Measurements from ENCODE around the gene ABHD16A.

ABHD16A gene

DNA sequence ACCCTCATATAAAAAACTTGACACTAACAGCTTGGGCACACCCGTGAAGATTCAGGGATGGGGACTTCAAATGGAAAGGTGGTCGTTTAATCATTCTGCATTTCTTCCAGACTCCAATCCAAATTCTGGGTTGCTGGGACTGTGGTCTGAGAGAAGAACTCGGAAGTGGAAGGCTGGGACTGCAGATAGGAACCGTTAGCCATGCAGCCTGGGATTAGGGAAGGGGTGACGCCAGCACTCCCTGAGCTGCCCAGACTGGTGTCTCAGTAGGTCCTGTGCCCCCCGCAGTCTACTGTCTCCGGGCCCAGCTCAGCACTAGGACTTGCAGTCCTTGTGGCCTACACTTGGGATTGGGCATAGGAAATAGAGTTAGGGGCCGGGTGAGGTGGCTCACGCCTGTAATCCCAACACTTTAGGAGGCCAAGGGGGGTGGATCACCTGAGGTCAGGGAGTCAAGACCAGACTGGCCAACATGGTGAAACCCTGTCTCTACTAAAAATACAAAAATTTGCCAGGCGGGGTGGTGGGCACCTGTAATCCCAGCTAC is 33.7 kb upstream of the ABHD16A start:
- TF ChIP-seq, protein P1, sequence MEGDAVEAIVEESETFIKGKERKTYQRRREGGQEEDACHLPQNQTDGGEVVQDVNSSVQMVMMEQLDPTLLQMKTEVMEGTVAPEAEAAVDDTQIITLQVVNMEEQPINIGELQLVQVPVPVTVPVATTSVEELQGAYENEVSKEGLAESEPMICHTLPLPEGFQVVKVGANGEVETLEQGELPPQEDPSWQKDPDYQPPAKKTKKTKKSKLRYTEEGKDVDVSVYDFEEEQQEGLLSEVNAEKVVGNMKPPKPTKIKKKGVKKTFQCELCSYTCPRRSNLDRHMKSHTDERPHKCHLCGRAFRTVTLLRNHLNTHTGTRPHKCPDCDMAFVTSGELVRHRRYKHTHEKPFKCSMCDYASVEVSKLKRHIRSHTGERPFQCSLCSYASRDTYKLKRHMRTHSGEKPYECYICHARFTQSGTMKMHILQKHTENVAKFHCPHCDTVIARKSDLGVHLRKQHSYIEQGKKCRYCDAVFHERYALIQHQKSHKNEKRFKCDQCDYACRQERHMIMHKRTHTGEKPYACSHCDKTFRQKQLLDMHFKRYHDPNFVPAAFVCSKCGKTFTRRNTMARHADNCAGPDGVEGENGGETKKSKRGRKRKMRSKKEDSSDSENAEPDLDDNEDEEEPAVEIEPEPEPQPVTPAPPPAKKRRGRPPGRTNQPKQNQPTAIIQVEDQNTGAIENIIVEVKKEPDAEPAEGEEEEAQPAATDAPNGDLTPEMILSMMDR (IDR thresholded peaks at IDR 0.05; ENCODE audit: low read depth, low read length, missing control alignments): no peak
- no peak for DNase-seq (ENCODE audit: extremely low read depth, low read depth)
- peak overlapping the region; percentile 97 for H3K4me3 ChIP-seq (replicated peaks; ENCODE audit: low read depth, low read length)

DNA sequence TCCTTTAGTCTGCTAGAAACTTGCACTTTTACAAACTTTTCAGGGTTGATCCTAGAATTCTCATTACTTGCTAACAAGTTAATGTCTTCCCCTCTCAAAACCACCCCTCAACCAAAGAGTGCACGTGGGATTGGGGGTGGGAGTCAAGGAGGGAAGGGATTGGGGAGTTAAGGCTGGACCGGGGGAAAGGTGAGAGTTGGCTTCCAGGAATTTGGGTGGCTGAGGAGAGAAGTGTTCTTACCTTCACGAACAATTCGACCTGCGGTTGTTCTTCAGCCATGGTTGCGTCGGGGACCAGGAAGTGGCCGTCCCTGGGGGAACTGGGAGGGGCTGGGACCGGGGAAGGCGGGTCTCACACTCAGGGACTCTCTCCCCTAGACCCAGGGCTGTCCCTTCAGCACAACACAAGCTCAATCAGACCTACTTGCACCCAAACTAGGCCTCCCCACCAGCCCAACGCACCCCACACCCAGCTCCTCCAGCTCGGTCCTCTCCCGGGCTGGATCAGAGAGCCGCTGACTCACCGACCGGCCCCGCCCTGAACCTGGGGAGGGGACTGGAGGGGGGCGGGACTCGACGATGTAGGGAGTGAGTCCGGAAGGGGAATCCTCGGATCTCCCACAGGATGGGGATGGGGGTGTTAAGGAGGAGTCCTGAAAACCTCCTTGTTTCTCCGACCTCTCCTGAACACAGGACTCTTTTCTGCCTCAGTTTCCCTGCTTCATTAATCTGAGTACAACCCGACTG is 33.1 kb upstream of the ABHD16A start, which contains the start of gene CLIC1:
Gene CLIC1 (minus strand): TSS at position 510 of the 747 bp plus-strand sequence. CDS start 230 bp downstream, at position 280.
- TF ChIP-seq, protein P1 (IDR thresholded peaks at IDR 0.05; ENCODE audit: low read depth, low read length, missing control alignments): no peak
- peak within 1 kb of the TSS; percentile 97 for H3K4me3 ChIP-seq (replicated peaks; ENCODE audit: low read depth, low read length)
- DNase-seq (ENCODE audit: extremely low read depth, low read depth): no peak

DNA sequence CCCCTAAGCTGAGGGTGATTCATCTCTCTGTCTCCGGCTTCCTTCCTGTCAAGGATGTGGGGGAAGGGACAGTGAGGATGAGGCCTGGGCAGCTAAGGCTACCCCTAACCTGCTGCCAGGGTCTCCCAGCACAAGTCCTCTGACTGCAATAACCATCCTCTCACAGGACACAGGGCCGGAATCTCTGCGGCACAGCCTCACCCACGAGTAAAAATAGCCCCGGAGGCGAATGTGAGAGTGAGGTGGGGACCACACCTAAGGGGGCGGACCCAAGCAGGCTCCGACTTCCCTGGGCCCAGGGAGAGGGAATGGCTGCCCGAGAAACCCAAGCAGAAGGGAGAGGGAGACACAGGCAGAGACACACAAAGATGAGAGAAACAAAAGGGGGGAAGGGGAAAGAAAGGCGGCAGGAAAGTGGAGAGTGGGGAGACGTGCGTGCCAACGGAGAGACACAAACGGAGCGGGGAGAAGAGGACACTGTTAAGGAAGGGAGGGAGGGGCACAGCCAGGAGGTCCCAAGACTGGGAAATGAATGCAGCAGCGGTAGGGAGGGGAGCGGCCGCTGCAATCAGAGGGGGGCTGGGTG is 31.8 kb upstream of the ABHD16A start:
- no peak for DNase-seq (ENCODE audit: extremely low read depth, low read depth)
- TF ChIP-seq, protein P1 (IDR thresholded peaks at IDR 0.05; ENCODE audit: low read depth, low read length, missing control alignments): no peak
- H3K4me3 ChIP-seq (replicated peaks; ENCODE audit: low read depth, low read length): peak overlapping the region; percentile 97

DNA sequence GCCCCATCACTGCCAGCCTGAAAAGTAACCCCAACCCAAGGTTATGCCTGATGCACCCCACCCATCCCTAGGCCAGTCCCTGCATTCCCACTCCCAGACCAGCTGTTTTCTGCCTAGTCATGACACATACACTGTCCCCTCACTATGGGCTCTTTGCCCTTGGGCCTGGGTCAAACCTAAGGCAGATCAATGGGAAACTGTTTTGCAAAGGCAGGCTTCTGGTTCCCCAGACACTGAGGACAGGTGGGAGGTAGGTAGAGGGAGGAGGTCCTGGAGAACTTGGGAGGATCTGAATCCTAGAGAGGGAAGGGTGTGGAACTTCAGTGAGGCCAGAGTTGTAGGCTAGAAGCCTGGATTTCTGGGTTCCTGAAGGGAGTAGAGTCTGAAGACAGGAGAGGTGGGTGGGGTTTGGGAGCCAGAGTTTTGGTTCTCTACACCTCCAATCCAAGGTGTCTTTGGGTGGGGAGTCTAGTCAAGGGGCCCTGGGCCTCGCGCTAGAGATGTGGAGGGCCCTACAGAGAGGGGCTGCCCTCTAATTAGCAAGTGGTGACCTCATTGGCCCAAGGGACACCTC is 31.2 kb upstream of the ABHD16A start:
- peak overlapping the region; percentile 97 for H3K4me3 ChIP-seq (replicated peaks; ENCODE audit: low read depth, low read length)
- TF ChIP-seq, protein P1 (IDR thresholded peaks at IDR 0.05; ENCODE audit: low read depth, low read length, missing control alignments): no peak

DNA sequence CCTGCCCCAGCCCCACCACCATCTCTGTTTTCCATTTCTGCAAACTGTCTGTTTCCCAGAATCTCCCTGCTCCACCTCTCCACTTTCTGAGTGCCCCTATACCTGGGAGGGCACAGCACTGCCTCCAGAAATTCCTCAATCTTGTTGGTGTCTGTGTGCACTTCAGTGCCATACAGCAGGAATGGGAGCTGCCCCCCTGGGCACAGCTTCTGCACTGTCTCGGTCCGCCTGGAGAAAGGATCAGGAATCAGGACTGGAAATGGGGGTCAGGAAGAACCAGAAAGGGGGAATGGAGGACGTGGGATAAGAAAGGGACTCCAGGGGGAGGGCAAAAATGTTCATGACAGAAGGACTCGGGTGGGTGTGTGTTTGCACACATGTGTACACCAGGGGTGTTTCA is 30.6 kb upstream of the ABHD16A start:
- peak overlapping the region; percentile 97 for H3K4me3 ChIP-seq (replicated peaks; ENCODE audit: low read depth, low read length)
- TF ChIP-seq, protein P1 (IDR thresholded peaks at IDR 0.05; ENCODE audit: low read depth, low read length, missing control alignments): no peak
- no peak for DNase-seq (ENCODE audit: extremely low read depth, low read depth)

More for the DNA sequence above, 31.2 kb upstream of the ABHD16A start:
- DNase-seq (ENCODE audit: extremely low read depth, low read depth): no peak

DNA sequence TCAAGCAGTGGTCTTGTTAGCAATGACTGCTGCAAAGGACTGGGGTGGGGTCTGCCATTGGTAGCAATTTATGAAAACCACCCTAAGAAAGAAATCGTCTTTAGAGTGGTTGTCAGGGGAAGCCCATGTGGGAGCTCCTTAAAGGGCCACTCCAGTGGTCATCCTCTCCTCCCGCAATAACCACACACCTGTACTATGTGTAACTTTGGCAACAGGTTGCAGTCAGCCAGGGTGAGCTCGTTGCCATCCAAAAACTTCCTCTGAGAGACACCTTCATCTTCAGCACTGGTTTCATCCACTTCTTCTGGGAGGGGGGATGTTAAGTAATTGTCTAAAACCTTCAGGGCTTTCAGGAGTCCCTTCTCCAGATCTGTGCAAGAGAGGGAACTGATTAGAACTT is 28.9 kb upstream of the ABHD16A start:
- TF ChIP-seq, protein P1 (IDR thresholded peaks at IDR 0.05; ENCODE audit: low read depth, low read length, missing control alignments): no peak
- no peak for DNase-seq (ENCODE audit: extremely low read depth, low read depth)
- H3K4me3 ChIP-seq (replicated peaks; ENCODE audit: low read depth, low read length): no peak overlapping the region

Measured in HFF-Myc (cell line).